Stimulated activated CD8-positive, alpha-beta memory T cell treated with anti-CD3 and anti-CD28 coated beads, Interleukin-7, amount 100 ng/mL, for 4 hours (primary cell): Measurements from ENCODE around the gene NTF3.
"Not testable (repeated sequence)": the region's sequence is repeated elsewhere in the genome, so short reads cannot be mapped to it uniquely, and the experiment has no call there.

Source experiments
- DNase-seq, 2 donors: peaks; one replicate each; pipeline ENCODE4 v3.0.0-alpha.2; 2020; ENCODE audit warnings: low read depth in 2 of 2

The NTF3 gene

DNA sequence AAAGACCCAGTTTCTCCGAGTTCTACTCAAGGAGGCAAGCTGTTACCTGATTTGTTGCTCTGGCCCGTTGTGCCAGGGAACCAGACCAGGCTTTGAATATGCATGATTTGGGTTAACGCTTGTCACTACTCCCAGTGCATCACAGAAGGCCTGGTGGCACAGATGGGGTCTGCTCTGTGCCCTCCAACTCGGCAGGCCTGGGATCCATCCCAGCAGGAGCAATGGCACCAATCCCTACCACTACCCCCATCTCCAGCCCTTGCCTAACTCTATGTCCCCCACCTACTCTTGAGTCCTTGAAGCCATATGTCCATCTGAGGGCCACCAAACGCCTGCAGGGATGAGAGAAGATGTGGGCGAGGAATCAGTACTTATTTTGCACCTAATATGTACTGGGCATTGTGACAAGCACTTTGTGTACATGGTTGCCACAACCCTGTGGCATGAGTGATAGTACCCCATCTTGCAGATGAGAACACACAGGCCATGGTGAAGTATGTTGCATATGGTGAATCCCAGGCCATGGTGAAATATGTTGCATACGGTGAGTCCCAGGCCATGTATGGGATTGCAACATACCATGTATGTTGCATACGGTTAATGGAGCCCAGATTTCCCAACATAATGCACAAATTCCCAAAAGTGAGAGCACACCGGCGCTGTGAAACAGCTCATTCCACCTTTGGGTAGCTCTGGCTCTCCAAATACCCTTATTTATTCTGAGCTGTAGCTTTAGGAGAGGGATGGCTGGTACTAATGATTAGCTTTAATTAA, 102.7 kb downstream of the NTF3 start:
- no peak for DNase-seq

DNA sequence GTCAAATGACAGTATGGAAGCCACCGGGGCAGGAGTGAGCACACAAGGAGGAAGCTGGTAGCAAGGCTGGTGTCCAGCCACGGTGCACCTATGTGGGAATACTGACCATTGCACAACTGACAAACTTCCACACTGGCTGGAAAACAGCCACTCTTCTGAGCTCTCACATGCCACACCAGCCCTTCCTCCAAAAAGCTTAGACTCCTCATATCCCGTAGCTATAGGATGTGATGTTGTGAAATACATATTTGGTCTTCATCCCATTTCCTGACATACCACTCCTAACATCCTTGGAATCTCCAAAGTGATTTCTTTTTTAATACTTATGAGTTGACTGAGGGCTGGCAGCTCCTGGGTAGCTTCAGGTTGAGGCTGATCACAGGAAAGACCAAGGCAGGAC, 103.6 kb downstream of the NTF3 start:
- DNase-seq = no peak

DNA sequence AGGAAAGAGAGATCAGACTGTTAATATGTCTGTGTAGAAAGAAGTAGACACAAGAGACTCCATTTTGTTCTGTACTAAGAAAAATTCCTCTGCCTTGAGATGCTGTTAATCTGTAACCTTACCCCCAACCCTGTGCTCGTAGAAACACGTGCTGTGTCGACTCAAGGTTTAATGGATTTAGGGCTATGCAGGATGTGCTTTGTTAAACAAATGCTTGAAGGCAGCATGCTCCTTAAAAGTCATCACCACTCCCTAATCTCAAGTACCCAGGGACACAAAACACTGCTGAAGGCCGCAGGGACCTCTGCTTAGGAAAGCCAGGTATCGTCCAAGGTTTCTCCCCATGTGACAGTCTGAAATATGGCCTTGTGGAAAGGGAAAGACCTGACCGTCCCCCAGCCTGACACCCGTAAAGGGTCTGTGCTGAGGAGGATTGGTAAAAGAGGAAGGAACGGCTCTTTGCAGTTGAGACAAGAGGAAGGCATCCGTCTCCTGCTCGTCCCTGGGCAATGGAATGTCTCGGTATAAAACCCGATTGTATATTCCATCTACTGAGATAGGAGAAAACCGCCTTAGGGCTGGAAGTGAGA, 105.2 kb downstream of the NTF3 start:
- DNase-seq = not testable (repeated sequence)

DNA sequence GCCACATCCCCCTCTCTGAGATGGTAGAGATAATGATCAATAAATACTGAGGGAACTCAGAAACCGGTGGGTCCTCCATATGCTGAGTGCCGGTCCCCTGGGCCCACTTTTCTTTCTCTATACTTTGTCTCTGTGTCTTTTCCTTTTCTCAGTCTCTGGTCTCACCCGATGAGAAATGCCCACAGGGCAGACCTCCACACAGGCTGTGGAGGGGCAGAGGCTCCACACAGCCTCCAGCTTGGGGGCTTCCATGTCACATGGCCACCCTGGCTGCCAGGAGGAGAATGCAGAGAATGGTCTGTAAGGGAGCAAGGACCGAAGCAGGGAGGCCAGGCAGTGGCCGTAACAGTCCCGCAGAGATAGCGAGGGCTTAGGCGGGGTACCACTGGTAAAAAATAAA, 105.9 kb downstream of the NTF3 start:
- DNase-seq = no peak
